Limb (tissue), 2 donors: ENCODE data around the gene REN.

Experiments
- DNase-seq, 2 donors: peaks; one replicate each; pipeline ENCODE4 v3.0.0-alpha.2; 2016; ENCODE audit errors: extremely low spot score in 2 of 2

The REN gene

GRCh38 chr1:204110894-204111633 is 55.1 kb downstream of the REN start:
- no peak for DNase-seq

DNA sequence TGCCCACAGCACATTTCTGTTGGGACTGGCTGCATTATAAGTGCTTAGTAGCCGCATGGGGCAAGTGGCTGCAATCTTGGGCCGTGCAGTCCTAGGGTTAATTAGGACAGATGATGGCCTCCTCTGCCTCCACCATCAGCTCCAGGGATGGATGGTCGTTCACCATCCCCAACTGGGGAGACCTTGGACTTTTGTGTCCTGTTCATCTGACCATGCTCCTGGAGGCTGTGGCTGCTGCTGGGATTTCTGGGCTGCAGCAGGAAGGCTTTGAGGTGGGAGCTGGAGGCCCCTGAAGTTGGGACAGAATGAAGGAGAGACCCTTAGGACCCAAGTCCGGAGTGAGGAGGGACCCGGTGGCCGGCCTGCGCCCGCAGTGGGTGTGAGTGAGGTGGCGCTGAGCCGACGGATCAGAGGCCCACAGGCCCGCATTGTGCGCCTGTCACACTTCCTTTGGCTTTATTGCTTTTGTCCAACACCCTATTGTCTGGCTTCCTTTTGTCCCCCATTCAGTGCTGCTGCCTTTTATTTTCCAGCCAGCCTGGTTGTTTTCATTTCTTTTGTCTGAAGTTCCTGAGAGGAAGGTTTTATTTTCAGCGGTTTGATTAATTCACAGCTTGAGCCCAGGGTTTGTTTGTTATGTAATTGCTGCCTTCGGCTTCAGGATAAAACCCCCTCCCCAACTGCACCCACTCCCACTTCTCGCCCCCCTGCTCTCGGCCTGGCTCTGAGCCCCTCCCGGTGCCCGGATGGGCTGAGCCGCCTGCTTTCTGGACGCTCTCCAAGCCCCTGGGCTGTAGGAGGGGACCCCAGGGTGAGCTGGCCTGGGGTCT is 57.6 kb downstream of the REN start:
- no peak for DNase-seq

DNA sequence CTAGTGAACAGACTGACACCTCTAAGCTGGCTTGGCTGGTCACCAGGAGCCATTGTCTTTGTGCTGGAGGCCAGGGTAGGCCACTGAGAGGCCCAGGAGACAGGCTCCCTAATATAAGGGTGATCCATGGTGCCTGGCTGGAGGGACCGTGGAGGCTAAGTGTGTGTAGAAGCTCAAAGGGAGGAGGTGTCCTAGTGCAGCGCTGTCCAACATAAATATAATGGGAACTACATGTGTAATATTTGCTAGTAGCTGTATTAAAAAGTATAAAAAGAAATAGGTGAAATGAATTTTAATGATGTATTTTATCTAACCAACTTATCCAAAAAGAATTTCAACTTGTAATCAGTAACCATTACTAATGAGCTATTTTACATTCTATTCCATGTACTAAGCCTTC is 58.2 kb downstream of the REN start:
- no peak for DNase-seq

DNA sequence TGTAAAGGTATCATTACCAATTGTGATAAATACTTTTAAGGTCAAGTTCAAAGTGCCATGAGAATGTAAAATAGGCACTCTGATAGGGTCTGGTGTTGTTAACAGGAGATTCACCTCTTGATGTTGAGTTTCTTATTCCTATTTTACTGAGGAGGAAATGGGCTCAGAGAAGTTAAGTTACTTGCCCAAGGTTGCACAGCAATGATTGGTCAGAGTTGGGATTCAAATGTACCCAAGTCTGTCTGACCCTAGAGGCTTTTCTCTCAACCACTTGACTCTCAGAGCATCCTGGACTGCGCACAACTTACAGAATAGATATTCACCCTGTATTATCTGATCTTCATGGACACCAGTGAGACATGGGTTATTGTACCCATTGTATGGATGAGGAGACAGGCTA is 59.3 kb downstream of the REN start:
- no peak for DNase-seq

DNA sequence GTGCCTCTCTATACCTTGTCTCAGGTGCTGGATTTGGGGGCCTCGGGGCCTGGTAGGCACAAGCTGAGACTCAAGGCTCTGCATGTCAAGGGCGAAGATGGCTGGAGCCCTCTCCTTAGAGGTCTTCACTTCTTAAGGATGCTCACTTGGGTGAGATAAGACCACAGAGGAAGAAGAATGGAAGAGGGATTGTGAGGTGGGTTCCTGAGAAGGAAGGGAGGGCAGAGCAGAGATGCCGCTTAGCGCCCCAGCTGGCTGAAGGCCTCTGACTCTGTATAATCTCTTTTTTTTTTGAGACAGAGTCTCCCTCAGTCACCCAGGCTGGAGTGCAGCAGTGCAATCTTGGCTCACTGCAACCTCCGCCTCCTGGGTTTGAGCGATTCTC is 61.0 kb downstream of the REN start:
- DNase-seq, result no peak
